Body of pancreas (tissue), 4 donors: ENCODE results near the gene IWS1. TPM values are rescaled to one million over a fixed set of nuclear protein-coding genes. Genes with fewer than 3 reads are reported as not detected.

Experiments
- ATAC-seq: fragments of 150-250 bp; one replicate; pipeline ENCODE4 v1.9.1; 2016
- DNase-seq, 4 donors: peaks; one replicate each; pipeline ENCODE4 v3.0.0-alpha.2; 2019
- H3K27ac ChIP-seq, 4 donors: fragments of 200-600 bp; sonication (generic); 1 replicate in 3 of 4; 2 replicates in 1 of 4; pipeline versions ENCODE4 v1.5.1 to v1.6.1; 2016 to 2019; ENCODE audit warnings: mild to moderate bottlenecking in 1 of 4, mixed read lengths in 1 of 4, moderate library complexity in 1 of 4
- H3K27me3 ChIP-seq, 2 donors: fragments of 200-600 bp; sonication (generic); one replicate each; pipeline ENCODE4 v1.6.0; 2016; ENCODE audit warnings: mild to moderate bottlenecking in 1 of 2
- H3K36me3 ChIP-seq, 2 donors: fragments of 200-600 bp; sonication (generic); replicated peaks in 1 of 2; 2 replicates each; pipeline ENCODE4 v1.5.1; 2016; ENCODE audit warnings: low read depth in 2 of 2; ENCODE audit not compliant: insufficient read depth in 1 of 2
- H3K4me1 ChIP-seq: fragments of 200-600 bp; sonication (generic); one replicate; pipeline ENCODE4 v1.6.0; 2016
- H3K4me3 ChIP-seq, 2 donors: fragments of 200-600 bp; sonication (generic); 1 replicate in 1 of 2; 2 replicates in 1 of 2; pipeline ENCODE4 v1.5.1; 2016 to 2019
- H3K9me3 ChIP-seq, 3 donors: fragments of 200-600 bp; sonication (generic); 1 replicate in 2 of 3; 2 replicates in 1 of 3; pipeline ENCODE4 v1.5.1; 2016
- CTCF ChIP-seq, 7 experiments: fragments of 450-650 bp in 4 of 7; fragments of 200-600 bp in 3 of 7; sonication (generic) in 3 of 7; IDR thresholded peaks; one replicate each; pipeline ENCODE4 v1.5.1; 2016 to 2019; ENCODE audit warnings: antibody characterized with exemption in 7 of 7
- POLR2A ChIP-seq, 3 donors: fragments of 450-650 bp; IDR thresholded peaks; one replicate each; pipeline ENCODE4 v1.6.1; 2016; ENCODE audit warnings: antibody characterized with exemption in 3 of 3, mild to moderate bottlenecking in 2 of 3
- WGBS, 2 donors: methylation state at CpG; one replicate each; pipeline ENCODE4 v1.1.5; 2017; 5-methylcytosine and 5-hydroxymethylcytosine counted together
- intact Hi-C: fragments of 100-400 bp; cut with DNase I; formaldehyde crosslinking; loops from one replicate; pipeline ENCODE4 v1.15.1; 2023
- total RNA-seq, 2 donors: library from RNA; depleted of rRNA; stranded (reverse); fragments of >200 nt; gene quantifications; one replicate each; pipeline ENCODE4 v1.1.0, GENCODE V29; 2016

The IWS1 gene
- total RNA-seq, 2 donors from 2014 or later: 25.9 to 26.7 TPM

GRCh38 chr2:127471286-127471988 lies 54.9 kb downstream of the IWS1 start:
- Histone ChIP-seq H3K4me1 (no peaks in the 10 kb centered on the region), H3K4me3 (no peak overlapping the region), H3K27ac (no peak overlapping the region), H3K27me3 (no peaks in the 10 kb centered on the region), H3K36me3 (no peaks in the 10 kb centered on the region), H3K9me3 (no peaks in the 10 kb centered on the region)
- ATAC-seq (no peak), DNase-seq (no peak)
- intact Hi-C loops: no loop called here
- WGBS, 2 donors: 85 to 90% methylated on average over 4 of the region's 4 CpGs
- TF ChIP-seq POLR2A (IDR thresholded peaks at IDR 0.05): no peak
- TF ChIP-seq CTCF (IDR thresholded peaks at IDR 0.05): no peak

GRCh38 chr2:127469974-127470373 lies 56.3 kb downstream of the IWS1 start:
- DNase-seq (no peak), ATAC-seq (no peak)
- no peaks in the 10 kb centered on the region for H3K4me1 ChIP-seq
- TF ChIP-seq CTCF (IDR thresholded peaks at IDR 0.05) (no peak), POLR2A (IDR thresholded peaks at IDR 0.05) (no peak)
- no peak overlapping the region for H3K27ac ChIP-seq
- 89 to 97% methylated on average over 2 of the region's 2 CpGs for WGBS, 2 donors
- H3K36me3 ChIP-seq: no peaks in the 10 kb centered on the region
- no peaks in the 10 kb centered on the region for H3K27me3 ChIP-seq
- intact Hi-C loops: no loop called here
- no peak overlapping the region for H3K4me3 ChIP-seq
- no peaks in the 10 kb centered on the region for H3K9me3 ChIP-seq

- intact Hi-C loops: no loop called here
- Histone ChIP-seq H3K4me1 (no peaks in the 10 kb centered on the region), H3K27me3 (no peaks in the 10 kb centered on the region), H3K4me3 (no peak overlapping the region), H3K36me3 (no peaks in the 10 kb centered on the region), H3K9me3 (no peaks in the 10 kb centered on the region), H3K27ac (no peak overlapping the region)
- whole genome bisulfite sequencing, 2 donors: 75 to 79% methylated on average over 8 of the region's 8 CpGs
- TF ChIP-seq CTCF (IDR thresholded peaks at IDR 0.05): no peak
- TF ChIP-seq POLR2A (IDR thresholded peaks at IDR 0.05): no peak
- ATAC-seq: no peak
- DNase-seq: no peak
Measured at GRCh38 chr2:127469051-127469450, 57.2 kb downstream of the IWS1 start.

GRCh38 chr2:127465258-127465657 lies 61.0 kb downstream of the IWS1 start:
- DNase-seq (no peak), ATAC-seq (no peak)
- Histone ChIP-seq H3K9me3 (no peaks in the 10 kb centered on the region), H3K4me3 (no peak overlapping the region), H3K4me1 (no peaks in the 10 kb centered on the region), H3K36me3 (no peaks in the 10 kb centered on the region), H3K27ac (no peak overlapping the region), H3K27me3 (no peaks in the 10 kb centered on the region)
- TF ChIP-seq POLR2A (IDR thresholded peaks at IDR 0.05): no peak
- TF ChIP-seq CTCF (IDR thresholded peaks at IDR 0.05): no peak
- intact Hi-C loops: no loop called here
- 76 to 84% methylated on average over 4 of the region's 4 CpGs for WGBS, 2 donors
